Measurements from ENCODE around the gene C1QTNF8. TPM values are rescaled to one million over a fixed set of nuclear protein-coding genes. Genes with fewer than 3 reads are reported as not detected.

Gene C1QTNF8, protein sequence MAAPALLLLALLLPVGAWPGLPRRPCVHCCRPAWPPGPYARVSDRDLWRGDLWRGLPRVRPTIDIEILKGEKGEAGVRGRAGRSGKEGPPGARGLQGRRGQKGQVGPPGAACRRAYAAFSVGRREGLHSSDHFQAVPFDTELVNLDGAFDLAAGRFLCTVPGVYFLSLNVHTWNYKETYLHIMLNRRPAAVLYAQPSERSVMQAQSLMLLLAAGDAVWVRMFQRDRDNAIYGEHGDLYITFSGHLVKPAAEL
- polyA plus RNA-seq (not detected in 3 replicates), polyA minus RNA-seq (not detected in 3 replicates)
- polyA plus RNA-seq (2011; ENCODE audit: low read depth), result not detected
- not detected in 2 replicates for polyA plus RNA-seq (2011; cell fraction: cytosol; rRNA removed)
- not detected in 2 replicates for polyA plus RNA-seq (2011; cell fraction: nucleus; rRNA removed)
- polyA plus RNA-seq (2012; ENCODE audit: low replicate concordance), result not detected in 2 replicates
- polyA minus RNA-seq (2011; cell fraction: cytosol; rRNA and poly(A)+ RNA removed), result not detected
- not detected in 2 replicates for polyA minus RNA-seq (2011; cell fraction: nucleus; rRNA and poly(A)+ RNA removed)

GRCh38 chr16:1096169-1097082 is at the start of gene C1QTNF8:
Gene C1QTNF8 (minus strand): TSS chr16:1096244. CDS start chr16:1094922, 1,322 bp downstream.
- no peak within 1 kb of the TSS for H3K4me3 ChIP-seq (ENCODE audit: control insufficient read depth in 2 of 3, extremely low read depth in 1 of 3, insufficient read depth in 2 of 3, low read depth in 1 of 3, low read length in 3 of 3)
- peaks cover 4% of the 10 kb centered on the region for H3K9me3 ChIP-seq (ENCODE audit: control insufficient read depth, low read depth, low read length)
- H3K4me1 ChIP-seq (ENCODE audit: control insufficient read depth, extremely low read depth, insufficient read depth, low read length), result no peaks in the 10 kb centered on the region
- H3K27me3 ChIP-seq (ENCODE audit: control insufficient read depth, extremely low read depth, insufficient read depth, low read length), result peaks cover 19% of the 10 kb centered on the region
- FAIRE-seq, result no peak
- H2AFZ ChIP-seq (ENCODE audit: control insufficient read depth, low read length), result no peak within 1 kb of the TSS
- H3K27ac ChIP-seq (ENCODE audit: control insufficient read depth, insufficient read depth, low read length), result no peak within 1 kb of the TSS
- H4K20me1 ChIP-seq (ENCODE audit: control insufficient read depth, extremely low read depth, insufficient read depth, low read length), result no peaks in the 10 kb centered on the region
- H3K79me2 ChIP-seq (ENCODE audit: control insufficient read depth, insufficient read depth, low read length), result no peaks in the 10 kb centered on the region
- dilution Hi-C loops (cut with MboI; ENCODE audit: extremely low pct_ligation_motif_present, low sequenced_read_pairs), result no loop called here
- no peak for DNase-seq (ENCODE audit: low read depth, low spot score)
- TF ChIP-seq CTCF (optimal IDR thresholded peaks at IDR 0.05 in 1 of 3, IDR thresholded peaks at IDR 0.05 in 1 of 3, conservative IDR thresholded peaks at IDR 0.05 in 1 of 3; ENCODE audit: extremely low read depth in 1 of 3, insufficient read depth in 2 of 3, low read length in 3 of 3), result no peak
- no peak for TF ChIP-seq EZH2 (IDR thresholded peaks at IDR 0.05; ENCODE audit: low read length)
- H3K9me1 ChIP-seq (ENCODE audit: control insufficient read depth, extremely low read depth, insufficient read depth, low read length), result no peaks in the 10 kb centered on the region
- no peak within 1 kb of the TSS for H3K9ac ChIP-seq (ENCODE audit: control insufficient read depth, extremely low read depth, insufficient read depth, low read length)
- no peaks in the 10 kb centered on the region for H3K36me3 ChIP-seq (ENCODE audit: control insufficient read depth in 2 of 2, extremely low read depth in 1 of 2, insufficient read depth in 2 of 2, low read length in 2 of 2)
- no peak within 1 kb of the TSS for H3K4me2 ChIP-seq (ENCODE audit: control insufficient read depth, extremely low read depth, insufficient read depth, low read depth, low read length)

DNA sequence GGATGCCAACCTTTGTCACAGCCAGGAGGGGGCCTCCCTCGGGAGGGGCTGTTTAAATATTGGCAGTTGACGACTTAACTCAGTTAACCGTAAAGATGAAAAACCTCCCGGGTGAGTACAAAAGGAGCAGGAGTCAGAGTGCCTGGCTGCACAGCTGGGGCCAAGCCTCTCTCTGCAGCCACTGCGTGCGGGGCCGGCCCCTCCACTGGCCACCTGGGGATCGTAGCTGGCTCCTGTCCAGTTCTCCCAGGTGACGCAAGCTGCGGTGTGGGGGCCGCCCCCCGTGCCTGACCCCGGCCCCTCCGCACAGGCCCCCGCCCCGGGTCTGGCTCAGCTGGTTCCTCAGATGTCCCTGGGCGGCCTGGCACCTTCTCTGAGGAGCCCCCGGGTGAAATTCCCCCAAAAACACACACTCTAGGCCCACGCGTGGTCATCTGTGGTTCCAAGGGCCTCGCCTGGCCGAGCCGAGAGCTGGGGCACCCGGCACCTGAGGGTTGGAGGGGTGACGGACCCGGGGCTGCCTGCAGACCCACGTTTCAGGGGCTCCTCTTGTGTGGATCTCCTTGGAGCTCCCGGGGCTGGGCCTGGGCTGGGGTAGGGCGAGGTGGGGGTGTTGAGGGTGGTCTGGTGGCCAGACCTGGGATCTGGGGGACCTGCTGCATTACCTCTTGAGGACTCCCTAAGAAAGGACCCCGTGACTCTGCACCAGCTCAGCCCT is 49.5 kb upstream of the C1QTNF8 start:
- DNase-seq (ENCODE audit: low read depth, low spot score) (no peak), FAIRE-seq (no peak)
- Histone ChIP-seq H3K27me3 (ENCODE audit: control insufficient read depth, extremely low read depth, insufficient read depth, low read length) (peaks cover 5% of the 10 kb centered on the region), H3K4me1 (ENCODE audit: control insufficient read depth, extremely low read depth, insufficient read depth, low read length) (no peaks in the 10 kb centered on the region), H3K9me3 (ENCODE audit: control insufficient read depth, low read depth, low read length) (peaks cover 3% of the 10 kb centered on the region), H3K9me1 (ENCODE audit: control insufficient read depth, extremely low read depth, insufficient read depth, low read length) (no peaks in the 10 kb centered on the region), H3K4me3 (ENCODE audit: control insufficient read depth in 2 of 3, extremely low read depth in 1 of 3, insufficient read depth in 2 of 3, low read depth in 1 of 3, low read length in 3 of 3) (no peak overlapping the region), H3K79me2 (ENCODE audit: control insufficient read depth, insufficient read depth, low read length) (no peaks in the 10 kb centered on the region), H3K27ac (ENCODE audit: control insufficient read depth, insufficient read depth, low read length) (no peak overlapping the region), H3K4me2 (ENCODE audit: control insufficient read depth, extremely low read depth, insufficient read depth, low read depth, low read length) (no peak overlapping the region), H3K9ac (ENCODE audit: control insufficient read depth, extremely low read depth, insufficient read depth, low read length) (no peak overlapping the region), H3K36me3 (ENCODE audit: control insufficient read depth in 2 of 2, extremely low read depth in 1 of 2, insufficient read depth in 2 of 2, low read length in 2 of 2) (no peaks in the 10 kb centered on the region), H2AFZ (ENCODE audit: control insufficient read depth, low read length) (no peak overlapping the region), H4K20me1 (ENCODE audit: control insufficient read depth, extremely low read depth, insufficient read depth, low read length) (no peaks in the 10 kb centered on the region)
- no peak for TF ChIP-seq CTCF (optimal IDR thresholded peaks at IDR 0.05 in 1 of 3, IDR thresholded peaks at IDR 0.05 in 1 of 3, conservative IDR thresholded peaks at IDR 0.05 in 1 of 3; ENCODE audit: extremely low read depth in 1 of 3, insufficient read depth in 2 of 3, low read length in 3 of 3)
- TF ChIP-seq EZH2 (IDR thresholded peaks at IDR 0.05; ENCODE audit: low read length), result no peak
- dilution Hi-C loops (cut with MboI; ENCODE audit: extremely low pct_ligation_motif_present, low sequenced_read_pairs), result no loop called here
